ENCODE data around the gene DAZAP2.
A peak's percentile ranks its signal among the peaks of the same experiment; 100 is the strongest.
"Not testable (repeated sequence)": the region's sequence is repeated elsewhere in the genome, so short reads cannot be mapped to it uniquely, and the experiment has no call there.

Gene DAZAP2

DNA sequence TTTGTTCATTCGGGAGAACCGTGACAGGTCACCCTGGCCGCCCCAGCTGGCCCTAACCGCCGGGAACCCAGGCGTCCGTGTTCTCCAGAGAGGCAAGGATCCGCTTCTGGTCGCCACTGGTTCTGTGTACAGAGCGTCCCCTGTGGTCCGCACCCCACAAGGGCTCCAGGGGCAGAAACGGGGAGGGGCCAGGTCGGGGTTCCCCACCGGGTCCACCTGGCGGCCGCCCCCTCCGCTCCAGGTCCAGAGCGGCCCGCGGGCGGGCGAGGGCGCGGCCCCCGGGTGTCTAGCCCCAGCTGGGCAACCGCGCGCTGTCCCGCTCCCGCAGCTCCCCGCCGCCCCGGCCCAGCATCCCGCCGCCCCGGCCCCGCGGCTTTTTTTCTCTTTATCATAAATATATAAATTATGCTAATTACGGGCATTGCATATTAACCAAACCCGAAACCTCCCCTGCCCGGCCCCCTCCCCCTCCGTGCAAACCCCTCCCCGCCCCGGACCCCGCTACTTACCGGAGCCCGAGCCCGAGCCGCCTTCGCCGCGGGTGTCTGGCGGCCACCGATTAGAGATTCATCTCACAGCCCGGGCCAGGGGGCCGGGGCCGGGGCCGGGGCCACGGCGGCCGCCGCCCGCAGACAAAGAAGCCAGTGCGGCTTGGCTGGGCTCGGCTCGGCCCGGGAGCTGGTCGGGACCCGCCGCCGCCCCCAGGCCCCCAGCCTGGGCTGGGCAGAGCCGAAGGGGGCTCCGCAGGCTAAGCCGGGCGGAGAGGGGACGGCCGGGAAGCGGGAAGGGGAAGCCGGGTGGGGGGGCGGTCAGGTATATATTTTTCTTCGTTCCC, 21.3 kb upstream of the DAZAP2 start:
- peak; percentile 39 to 45 for DNase-seq

DNA sequence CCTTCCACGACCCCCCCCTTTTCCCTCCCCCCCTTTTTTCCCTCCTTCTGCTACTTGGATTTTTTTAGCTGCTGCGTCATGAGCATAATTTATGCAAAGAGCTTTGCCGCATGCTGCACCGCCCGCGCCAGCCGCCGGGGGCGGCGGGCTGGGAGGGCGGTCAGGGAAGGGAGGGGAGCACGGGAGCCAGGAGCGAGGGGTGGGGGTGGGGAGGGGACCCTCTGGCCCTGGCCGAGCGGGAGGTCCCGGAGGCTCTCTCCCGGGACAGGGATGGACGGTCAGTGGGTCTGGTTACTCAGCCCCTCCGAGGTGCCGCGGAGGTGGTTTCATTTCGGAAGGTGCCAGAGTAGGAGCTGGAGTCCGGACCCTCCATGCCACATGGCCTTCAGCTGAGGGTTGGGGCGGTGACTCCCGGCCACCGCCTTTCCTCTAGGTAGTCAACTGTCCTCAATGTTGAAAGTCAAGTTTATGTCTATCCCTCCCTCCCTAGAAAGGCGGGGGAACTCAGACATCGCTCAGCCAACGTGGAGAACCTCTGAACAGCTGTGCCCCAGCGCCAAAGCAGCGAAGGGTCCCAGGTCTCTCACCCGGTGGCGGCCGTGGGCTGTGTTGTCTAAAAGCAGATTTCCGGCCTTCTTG, 20.5 kb upstream of the DAZAP2 start, which contains the start of gene POU6F1:
Gene POU6F1, minus strand, starts transcription at position 95 of the 639 bp plus-strand sequence. CDS start 11,226 bp downstream, outside the sequence.
- DNase-seq, result peak; percentile 62 to 63

DNA sequence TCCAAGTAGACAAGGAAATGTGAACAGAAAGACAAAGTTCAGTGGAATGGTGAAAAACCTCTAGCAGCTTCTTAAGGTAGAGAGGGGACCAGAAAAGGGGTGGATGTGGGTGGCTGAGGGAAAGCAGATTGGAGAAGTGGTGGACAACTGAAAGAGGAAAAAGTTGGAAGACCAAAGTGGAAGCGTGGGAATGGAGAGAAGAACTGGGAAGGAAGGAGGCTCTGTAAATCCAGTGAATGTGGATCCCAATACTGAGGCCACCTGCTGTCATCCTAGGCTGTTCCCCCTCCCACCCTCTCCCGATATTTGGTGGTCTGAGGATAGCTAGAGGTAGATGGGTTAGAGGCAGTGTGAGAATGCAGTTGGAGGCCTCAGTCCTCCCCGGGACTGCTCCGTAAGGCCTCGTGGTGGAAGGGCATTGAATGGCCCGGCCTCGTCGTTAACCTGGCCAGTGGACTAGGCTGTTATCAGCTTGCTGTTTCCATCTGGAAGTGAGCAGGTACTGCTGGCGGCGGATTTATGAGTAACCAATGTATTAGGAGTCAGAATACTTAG, 19.9 kb upstream of the DAZAP2 start:
- DNase-seq, result no peak

DNA sequence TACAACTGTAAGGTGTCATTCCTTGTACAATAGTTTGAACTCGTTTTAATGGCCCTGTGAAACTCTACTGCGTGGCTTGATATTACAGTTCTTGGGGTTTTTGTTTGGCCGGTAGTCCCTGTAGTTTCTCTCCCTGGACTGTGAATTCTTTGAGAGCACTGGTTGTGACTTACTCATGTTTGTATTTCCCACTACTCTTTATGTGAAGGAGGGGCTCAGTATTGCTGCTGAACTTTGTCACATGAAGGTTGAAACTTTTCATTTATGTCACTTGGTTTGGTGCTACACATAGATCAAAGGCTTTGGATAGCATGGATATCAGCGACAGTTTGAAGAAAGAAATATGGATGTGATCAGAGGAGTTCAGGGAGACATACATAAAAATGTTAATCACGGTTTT, 19.3 kb upstream of the DAZAP2 start:
- no peak for DNase-seq

DNA sequence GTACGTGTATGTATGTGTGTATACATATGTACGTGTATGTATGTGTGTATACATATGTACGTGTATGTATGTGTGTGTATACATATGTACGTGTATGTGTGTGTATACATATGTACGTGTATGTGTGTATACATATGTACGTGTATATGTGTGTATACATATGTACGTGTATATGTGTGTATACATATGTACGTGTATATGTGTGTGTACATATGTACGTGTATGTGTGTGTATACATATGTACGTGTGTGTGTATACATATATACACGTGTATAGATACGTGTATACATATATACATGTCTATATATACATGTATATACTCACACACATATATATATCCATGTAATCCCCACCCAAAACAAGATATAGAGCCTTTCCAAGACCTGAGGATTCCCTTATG, 18.8 kb upstream of the DAZAP2 start:
- DNase-seq, result not testable (repeated sequence)

DNA sequence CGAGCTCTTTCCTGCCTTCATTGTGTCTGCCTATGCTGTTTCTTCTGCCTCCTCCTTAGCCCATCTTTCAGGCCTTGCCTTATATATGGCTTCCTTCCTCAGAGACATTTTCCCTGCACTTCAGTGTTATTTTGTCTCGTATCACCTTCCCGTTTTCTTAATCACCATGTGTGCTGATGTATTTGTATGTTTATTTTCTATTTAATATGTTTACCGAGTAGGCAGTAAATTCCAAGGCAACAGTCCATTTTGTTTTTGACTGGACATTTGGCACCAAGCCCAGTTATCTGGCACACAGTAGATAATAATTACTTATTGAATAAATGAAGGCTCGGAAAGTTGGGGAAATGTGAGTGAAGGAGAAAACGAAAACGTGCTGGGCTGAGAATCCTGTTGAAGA, 16.2 kb upstream of the DAZAP2 start:
- no peak for DNase-seq

DNA sequence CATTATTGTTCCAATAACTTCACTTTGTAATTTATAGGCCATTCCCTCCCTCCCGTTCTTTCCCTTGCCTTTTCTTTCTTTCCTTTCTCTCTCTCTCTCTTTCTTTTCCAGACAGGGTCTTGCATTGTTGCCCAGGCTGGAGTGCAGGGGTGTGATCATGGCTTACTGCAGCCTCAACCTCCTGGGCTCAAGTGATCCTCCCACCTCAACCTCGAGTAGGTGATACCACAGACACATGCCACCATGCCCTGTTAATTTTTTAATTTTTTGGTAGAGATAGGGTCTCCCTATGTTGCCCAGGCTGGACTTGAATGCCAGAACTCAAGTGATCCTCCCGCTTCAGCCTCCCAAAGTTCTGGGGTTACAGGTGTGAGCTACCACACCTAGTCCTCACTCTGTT, 14.0 kb upstream of the DAZAP2 start:
- DNase-seq, result no peak

DNA sequence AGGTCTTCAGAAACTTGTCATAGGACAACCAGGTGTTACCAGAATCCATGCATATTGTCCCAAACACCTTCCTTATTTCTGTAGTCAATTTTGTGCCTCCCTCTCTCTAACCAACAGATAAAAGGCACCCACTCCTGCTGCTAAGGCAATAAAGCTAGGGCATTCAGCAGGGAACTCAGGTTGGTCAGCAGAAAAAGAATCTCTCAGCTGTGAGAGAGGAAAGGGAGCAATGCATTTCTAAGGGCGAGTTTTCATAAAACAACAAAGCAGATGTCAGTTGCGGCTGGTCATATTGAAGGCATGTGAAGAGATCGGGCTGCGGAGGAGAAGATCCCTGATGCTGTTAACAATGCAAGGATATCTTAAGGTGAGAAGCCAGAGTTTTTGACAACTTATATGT, 13.4 kb upstream of the DAZAP2 start:
- DNase-seq, result no peak

DNA sequence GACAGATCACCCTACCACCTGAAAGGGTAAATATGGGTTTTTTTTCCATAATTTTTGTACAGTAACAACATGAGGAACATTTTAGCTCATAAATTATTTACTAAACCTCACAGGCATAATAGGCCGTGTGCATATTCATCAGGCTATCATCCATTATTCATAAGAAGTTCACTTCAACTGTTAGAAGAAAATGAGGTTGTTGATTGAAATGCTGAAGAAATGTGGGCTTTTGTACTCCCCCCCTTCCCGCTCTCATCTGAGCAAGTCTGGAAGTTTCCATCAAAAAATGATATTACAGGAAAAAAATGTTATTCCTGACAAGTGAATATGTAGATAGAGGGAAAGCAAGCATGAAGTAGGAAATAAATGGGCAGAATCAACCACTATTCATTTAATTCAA, 12.9 kb upstream of the DAZAP2 start:
- no peak for DNase-seq

DNA sequence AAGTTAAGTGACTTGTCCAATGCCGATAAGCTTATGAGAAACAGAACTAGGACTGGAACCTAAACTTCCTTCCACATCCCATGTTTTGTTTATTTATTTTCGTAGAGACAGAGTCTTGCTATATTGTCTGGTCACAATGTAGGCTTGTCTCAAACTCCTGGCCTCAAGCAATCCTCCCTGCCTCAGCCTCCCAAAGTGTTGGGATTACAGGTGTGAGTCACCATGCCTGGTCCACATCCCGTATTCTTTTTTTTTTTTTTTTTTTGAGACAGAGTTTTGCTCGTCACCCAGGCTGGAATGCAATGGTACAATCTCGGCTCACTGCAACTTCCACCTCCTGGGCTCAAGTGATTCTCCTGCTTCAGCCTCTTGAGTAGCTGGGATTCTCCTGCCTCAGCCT, 11.5 kb upstream of the DAZAP2 start:
- DNase-seq, result not testable (repeated sequence)

DNA sequence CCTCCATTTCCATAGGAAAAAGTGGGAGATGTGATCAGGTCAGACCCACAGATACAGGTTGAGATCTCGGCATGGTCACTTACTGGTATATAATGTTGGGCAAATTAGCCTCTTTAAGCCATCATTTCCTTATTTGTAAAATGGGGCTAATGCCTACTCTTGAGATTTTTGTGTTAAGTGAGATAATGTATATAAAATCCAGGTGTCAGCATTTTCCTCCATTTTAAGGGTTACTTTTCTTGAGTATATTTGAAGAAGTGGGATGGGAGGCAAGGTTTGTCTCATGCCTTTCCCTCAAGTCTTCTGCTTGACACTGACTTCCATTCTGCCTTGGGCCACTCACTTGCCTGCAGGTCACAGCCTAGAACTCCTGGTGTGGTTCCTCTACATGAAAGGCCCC, 10.7 kb upstream of the DAZAP2 start:
- DNase-seq, result no peak

DNA sequence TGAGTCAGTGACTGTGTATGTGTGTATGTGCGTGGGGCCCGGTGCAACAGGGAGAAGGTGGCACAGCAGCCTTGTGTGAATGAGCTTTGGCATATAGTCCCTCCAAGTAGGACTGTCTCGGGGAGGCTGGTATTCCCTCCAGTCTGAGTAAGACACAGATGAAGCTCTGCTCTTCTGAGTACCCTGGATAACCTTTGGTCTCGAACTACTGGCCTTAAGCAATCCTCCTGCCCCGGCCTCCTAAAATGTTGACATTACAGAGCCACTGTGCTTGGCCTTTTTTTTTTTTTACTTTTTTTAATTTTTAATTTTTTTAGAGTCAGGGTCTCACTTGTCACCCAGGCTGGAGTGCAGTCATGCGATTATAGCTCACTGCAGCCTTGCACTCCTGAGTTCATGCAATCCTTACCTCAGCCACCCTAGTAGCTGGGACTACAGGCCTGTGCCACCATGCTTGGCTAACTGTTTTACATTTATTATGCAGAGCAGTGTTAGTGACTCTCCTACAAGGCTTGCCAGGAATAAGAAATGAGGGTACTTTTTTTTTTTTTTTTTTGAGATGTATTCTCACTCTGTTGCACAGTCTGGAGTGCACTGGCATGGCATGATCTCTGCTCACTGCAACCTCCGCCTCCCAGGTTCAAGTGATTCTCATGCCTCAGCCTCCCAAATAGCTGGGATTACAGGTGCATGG, 9.4 kb upstream of the DAZAP2 start:
- no peak for DNase-seq

DNA sequence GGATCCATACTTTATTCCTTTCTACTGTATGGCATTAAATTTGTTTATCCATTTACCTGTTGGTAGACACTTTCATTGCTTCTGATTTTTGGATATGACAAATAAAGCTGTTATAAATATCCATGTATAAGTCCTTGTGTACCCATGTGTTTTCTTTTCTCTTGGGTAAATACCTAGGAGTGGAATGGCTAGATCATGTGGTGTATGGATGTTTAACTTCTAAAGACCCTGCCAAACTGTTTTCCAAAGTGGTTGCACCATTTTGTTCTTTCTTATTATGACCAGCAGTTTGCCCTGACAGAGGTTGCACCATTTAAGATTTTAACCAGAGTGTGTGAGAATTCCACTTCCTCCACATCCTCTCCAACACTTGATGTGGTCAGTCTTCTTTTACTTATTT, 6.0 kb upstream of the DAZAP2 start:
- no peak for DNase-seq

DNA sequence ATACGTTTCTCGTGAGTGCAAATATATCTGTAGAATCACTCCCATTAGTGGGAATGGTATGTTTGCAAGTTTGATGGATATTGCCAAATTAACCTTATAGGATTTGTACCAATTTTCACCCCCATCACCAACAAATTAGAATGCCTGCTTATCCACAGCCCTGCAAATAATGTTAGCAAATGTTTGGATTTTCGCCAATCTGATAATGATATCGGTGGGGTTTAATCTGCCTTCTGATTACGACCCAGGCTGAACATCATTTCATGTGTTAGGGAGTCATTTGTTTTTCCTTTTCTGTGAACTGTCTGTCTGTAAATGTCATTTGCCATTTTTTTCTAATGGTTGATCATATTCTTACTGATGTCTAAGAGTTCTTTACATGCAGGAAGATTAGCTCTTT, 4.1 kb upstream of the DAZAP2 start:
- no peak for DNase-seq

DNA sequence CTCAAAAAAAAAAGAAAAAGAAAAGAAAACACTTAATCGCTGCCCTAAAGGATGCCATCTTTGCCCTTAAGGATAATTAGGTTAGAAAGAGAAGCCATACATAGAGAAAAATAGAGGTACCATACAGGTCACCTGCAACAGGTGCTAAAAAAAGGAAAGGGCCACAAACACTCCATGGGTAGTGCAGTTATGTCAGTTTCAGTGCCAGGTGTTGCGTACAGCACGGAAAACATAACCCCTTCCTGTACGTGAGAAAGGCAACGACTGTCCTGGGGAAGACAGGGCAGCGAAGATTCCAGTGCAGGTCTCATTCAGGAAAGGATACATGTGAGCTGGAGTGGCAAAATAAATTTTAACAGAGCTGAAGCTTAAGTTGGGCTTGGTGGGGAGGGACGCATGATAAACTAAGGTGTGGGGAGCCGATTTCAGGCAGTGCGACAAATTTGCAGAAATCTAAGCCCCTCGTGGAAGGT, 553 bp upstream of the DAZAP2 start:
- DNase-seq, result no peak

DNA sequence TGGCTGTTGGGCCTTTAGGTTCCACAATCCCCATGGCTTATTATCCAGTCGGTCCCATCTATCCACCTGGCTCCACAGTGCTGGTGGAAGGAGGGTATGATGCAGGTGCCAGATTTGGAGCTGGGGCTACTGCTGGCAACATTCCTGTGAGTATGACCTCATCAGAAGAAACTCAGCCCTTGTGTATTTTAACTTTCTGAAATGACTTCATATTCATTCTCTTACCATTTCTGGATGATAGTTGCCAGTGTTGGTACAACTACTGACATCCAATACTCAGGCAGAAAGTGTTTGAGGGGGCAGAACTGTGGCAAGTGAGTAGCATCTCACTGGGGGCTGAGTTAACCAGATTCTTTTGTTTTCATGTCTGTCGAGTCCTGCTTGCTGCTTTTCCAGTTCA, 2.3 kb downstream of the DAZAP2 start:
- no peak for DNase-seq

DNA sequence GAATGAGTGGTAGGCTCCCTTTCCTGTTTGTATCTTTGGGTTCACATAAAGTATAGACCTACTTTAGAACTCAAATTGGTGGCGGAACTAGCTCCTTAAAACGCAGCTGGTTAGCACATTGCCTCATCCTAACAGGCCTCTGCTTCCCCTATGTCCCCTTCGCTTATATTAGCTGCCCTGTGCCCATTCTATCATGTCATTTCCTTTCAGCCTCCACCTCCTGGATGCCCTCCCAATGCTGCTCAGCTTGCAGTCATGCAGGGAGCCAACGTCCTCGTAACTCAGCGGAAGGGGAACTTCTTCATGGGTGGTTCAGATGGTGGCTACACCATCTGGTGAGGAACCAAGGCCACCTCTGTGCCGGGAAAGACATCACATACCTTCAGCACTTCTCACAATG, 3.5 kb downstream of the DAZAP2 start:
- DNase-seq, result no peak

DNA sequence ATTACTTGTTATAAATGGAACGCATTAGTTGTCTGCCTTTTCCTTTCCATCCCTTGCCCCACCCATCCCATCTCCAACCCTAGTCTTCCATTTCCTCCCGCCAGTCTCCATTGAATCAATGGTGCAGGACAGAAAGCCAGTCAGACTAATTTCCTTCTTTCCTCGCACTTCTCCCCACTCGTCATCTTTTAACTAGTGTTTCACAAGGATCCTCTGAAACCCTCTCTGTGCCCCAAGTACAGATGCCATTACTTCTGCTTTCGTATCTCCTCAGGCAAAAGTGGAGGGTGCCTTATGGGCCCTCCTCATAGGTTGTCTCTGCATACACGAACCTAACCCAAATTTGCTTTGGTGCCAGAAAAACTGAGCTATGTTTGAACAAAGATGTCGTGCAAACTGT, 4.2 kb downstream of the DAZAP2 start:
- DNase-seq, result no peak

DNA sequence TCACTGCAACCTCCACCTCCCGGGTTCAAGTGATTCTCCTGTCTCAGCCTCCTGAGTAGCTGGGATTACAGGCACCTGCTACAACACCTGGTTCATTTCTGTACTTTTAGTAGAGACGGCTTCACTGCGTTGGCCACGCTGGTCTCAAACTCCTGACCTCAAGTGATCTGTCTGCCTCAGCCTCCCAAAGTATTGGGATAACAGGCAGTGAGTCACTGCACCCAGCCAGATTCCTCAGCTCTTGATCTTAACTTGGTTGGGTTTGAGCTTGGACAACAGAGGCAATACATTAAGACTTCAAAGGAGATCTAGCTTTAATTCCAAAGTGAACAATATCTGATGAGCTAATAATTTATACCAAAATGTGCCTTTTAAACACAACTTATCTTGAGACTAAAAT, 5.6 kb downstream of the DAZAP2 start:
- no peak for DNase-seq

DNA sequence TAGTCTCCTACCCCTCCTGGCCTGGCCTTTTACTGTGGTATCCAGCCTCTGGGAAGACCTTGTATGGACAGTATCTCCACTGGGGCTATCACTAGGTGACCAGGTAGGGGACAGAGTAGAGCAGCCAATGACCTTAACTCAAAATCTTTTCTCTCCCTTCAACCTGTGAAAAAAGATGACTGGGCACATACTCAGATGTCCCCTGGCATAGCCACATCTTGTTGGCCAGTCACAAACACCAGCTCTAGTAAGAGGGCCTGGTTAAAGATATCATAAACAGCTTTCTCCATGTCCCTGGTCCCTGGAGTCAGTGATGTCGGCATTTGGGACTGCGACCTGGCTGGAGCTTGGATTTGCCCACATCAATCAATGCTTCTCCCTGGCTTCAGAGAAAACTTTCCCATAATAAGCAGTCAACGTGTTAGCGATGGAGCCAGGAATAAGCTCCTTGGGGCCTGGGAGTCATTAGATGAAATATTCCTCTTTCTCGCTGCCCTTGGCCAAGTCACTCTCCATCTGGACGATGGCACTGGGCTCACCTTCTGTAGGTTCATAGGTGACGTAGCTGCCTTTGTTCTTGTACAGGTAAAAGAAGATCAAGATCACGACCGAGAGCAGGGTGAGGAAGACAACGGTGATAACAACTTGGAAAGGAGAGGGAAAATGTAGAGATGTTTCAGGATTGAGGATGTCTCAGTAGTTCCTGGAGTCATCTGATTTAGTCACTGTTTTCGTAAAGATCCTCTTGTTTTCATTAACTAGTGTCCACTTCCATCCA, 7.0 kb downstream of the DAZAP2 start:
- DNase-seq, result no peak

DNA sequence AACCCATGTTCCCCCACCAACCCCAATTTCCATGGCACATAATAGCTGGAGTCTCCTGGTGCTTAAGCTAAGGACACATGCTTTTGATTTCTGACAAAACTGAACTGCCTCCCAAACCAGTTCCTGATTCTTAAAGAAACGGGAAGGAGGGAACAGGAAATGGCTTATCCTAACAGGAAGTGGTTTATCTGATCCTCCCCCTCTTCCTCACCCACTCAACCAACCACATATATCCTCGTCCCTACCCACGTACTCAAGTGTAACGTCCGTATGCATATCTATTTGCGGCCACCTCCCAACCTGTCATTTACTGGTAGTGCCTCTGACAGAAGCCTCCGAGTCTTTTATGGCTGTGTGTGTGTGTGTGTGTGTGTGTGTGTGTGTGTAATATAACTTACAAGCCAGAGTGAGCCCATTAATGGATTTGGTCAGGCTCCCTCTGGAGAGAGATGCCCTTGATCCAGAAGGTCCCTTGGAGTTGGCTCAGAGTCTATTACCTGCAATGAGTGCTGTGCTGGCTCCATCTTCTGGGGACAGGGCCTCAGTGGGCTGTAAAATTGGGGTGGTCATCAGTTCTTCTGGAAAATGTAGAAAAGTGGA, 7.7 kb downstream of the DAZAP2 start:
- DNase-seq, result peak; percentile 31

DNA sequence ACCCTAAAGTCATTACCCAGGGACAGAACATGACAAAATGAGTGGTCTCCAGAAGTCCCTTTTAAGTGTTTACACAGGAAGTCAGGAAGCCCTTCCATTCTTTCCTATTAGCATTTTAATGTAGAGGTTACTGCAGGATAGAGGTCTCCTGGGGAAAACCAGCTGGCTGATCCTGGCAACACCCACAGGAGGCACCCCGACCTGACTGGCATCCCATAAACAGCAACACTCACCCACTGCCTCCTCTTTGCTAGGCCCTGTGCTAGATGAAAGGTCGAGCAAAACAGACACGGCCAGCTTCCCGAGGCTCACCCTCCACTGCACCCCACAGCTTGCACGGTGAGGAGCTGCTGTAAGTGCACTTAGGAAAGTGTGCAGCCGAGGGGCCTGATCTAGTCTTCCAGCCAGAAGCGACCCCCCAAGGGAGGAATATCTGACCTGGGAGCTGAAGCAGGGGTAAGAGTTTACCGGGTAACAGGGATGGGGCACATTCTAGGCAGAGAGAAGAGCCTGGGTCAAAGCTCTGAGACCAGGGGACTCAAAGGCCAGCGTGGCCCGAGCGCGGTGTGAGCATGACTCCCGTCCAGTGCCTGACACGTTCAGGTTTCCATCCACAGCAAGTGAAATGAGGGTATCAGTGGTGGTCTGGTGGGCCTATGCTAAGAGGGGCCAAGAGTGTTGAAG, 9.0 kb downstream of the DAZAP2 start:
- no peak for DNase-seq

Data from activated CD4-positive, alpha-beta T cell treated with anti-CD3 and anti-CD28 coated beads, Interleukin-2, amount 50 U/mL, for 4 hours (primary cell).